Fibroblast of mammary gland (primary cell): ENCODE measurements around the gene SH3RF3.

ENCODE experiments used
- DNase-seq: peaks from one replicate; pipeline ENCODE4 v3.0.0-alpha.2; 2010; ENCODE audit warnings: low read depth
- H3K4me3 ChIP-seq: 2 replicates; pipeline ENCODE4 v1.5.1; 2011; ENCODE audit warnings: low read depth, mild to moderate bottlenecking, low read length, moderate library complexity; ENCODE audit not compliant: control insufficient read depth
- CTCF ChIP-seq: conservative IDR thresholded peaks from 2 replicates; pipeline ENCODE4 v1.5.1; 2011; ENCODE audit warnings: low read depth, low read length, inconsistent platforms; ENCODE audit not compliant: control insufficient read depth, insufficient read depth

SH3RF3 gene

GRCh38 chr2:109435066-109435690, 306.2 kb downstream of the SH3RF3 start:
- no peak for TF ChIP-seq CTCF
- H3K4me3 ChIP-seq = no peak overlapping the region
- no peak for DNase-seq

GRCh38 chr2:109435901-109436598, 307.0 kb downstream of the SH3RF3 start:
- peak; percentile 55 for DNase-seq
- TF ChIP-seq CTCF = no peak
- H3K4me3 ChIP-seq = no peak overlapping the region

GRCh38 chr2:109436610-109437225, 307.7 kb downstream of the SH3RF3 start:
- no peak for TF ChIP-seq CTCF
- H3K4me3 ChIP-seq = no peak overlapping the region
- no peak for DNase-seq

- no peak overlapping the region for H3K4me3 ChIP-seq
- no peak for DNase-seq
- TF ChIP-seq CTCF = no peak
These were observed 308.5 kb downstream of the SH3RF3 start for GRCh38 chr2:109437325-109438090.

GRCh38 chr2:109438146-109438545, 309.1 kb downstream of the SH3RF3 start:
- H3K4me3 ChIP-seq = no peak overlapping the region
- no peak for TF ChIP-seq CTCF
- DNase-seq = no peak

GRCh38 chr2:109438773-109439389, 309.9 kb downstream of the SH3RF3 start:
- H3K4me3 ChIP-seq = no peak overlapping the region
- DNase-seq = peak; percentile 84
- TF ChIP-seq CTCF = no peak
